Measurements from ENCODE around the gene RRP9. TPM values are rescaled to one million over a fixed set of nuclear protein-coding genes. Genes with fewer than 3 reads are reported as not detected.

Gene RRP9
- total RNA-seq, 3 donors from 2014 or later = 164 to 224 (median 219) TPM

DNA sequence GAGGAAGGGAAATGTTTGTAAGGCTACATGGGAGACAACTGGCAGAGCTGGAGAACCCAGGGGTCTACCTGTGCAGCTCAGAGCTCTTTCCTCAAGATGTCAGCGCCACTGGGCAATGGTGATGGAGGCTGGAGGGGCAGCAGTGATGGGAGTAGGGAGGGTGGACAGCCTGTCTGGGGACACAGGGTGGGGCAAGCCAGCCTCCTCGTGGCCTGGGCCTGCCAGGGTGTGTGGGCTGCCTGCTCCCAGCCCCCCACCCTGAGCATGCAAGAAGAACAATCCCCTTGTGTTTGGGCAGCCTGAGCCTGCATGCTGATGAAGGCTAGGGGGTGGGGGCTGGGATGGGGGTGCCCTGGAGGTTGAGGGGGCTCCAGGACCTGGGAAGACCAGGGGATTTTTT lies 24.3 kb upstream of the RRP9 start:
- Mint-ChIP-seq H3K36me3 (ENCODE audit: insufficient read depth) (peaks cover 4% of the 10 kb centered on the region), H3K27me3 (ENCODE audit: low read depth) (no peaks in the 10 kb centered on the region), H3K4me3 (peak overlapping the region; percentile 81), H3K4me1 (ENCODE audit: low read depth) (peaks cover 10% of the 10 kb centered on the region), H3K9me3 (no peaks in the 10 kb centered on the region)
- ATAC-seq (no peak), DNase-seq (no peak)

DNA sequence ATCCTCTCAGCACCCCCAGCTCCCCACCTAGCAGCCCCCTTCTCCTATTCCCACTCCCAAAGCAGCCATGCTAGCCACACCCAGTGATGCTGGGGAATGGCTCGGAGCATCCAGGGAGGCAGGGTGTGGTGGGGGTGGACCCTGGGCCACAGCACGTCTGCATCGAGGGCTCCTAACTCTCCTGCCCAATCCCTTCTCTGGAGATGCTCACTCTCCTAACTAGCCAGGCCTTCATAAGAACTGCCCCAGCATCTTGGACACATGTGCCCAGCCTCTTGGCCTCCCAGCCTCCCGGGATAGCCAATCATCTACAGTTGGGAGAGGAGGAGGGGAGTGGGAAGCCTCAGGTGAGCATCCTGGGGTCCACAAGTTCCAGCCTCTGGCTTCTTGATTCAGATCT lies 22.8 kb upstream of the RRP9 start:
- Mint-ChIP-seq H3K9me3 (no peaks in the 10 kb centered on the region), H3K4me1 (ENCODE audit: low read depth) (peaks cover 9% of the 10 kb centered on the region)

DNA sequence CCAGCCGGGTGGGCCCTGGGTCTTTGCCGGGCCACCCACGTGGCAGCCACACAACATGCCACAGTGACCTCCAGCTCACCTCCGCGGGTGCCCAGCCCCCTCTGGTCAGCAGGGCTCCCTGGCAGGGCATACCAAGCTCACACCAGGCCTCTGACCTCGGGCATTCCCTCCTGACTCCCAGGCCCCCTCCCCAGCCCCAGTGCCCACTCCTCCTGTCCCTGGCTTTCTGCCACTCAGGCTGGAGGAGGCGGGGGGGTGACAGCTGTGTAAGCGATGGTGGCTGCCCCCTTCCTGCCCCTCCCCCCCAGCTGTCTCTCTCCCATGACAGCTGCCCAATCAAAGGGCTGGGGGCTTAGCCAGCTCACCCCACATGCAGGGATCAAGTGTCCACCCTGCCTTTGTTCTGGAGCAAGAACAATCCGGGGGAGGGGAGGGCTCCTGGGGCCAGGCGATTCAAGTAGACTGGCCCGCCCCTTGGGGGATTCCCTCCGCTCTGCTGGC lies 22.3 kb upstream of the RRP9 start:
- DNase-seq (no peak), ATAC-seq (no peak)
- Mint-ChIP-seq H3K27me3 (ENCODE audit: low read depth) (no peaks in the 10 kb centered on the region), H3K36me3 (ENCODE audit: insufficient read depth) (peaks cover 4% of the 10 kb centered on the region), H3K4me3 (no peak overlapping the region), H3K4me1 (ENCODE audit: low read depth) (peaks cover 7% of the 10 kb centered on the region), H3K9me3 (no peaks in the 10 kb centered on the region)

More for the DNA sequence above, 22.8 kb upstream of the RRP9 start:
- Mint-ChIP-seq H3K36me3 (ENCODE audit: insufficient read depth) (peaks cover 4% of the 10 kb centered on the region), H3K27me3 (ENCODE audit: low read depth) (no peaks in the 10 kb centered on the region), H3K4me3 (no peak overlapping the region)
- no peak for DNase-seq
- no peak for ATAC-seq

DNA sequence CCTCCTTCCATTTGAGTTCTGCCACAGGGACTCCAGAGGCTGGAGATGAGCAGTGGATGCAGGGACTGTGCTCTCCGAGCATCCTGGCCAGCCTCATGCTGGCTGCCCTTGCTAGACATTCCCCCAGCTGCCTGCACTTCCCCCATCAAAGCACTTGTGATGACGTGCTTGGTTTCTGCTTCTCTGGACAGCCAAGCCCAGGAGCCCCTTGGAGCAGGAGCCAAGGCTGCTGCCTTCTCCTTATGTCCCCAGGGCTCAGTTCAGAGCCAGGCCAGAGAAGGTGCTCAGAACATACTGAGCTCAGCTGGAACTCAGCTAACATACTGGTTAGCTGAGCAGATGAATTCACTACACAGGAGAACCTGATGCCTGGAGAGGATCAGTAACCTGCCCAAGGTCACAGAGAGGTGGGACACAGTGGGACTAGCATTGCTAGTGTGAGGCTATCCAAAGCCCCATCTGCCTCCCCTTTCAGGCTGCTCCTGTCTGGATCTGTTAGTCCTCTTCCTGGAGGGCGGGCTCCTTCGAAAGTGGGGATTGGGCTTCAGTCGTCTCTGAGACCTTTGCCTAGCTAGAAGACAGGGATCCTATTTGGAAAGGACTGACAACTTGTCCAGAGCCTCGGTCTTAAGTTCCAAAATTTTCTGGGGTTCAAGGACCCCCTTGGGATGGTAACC lies 21.3 kb upstream of the RRP9 start:
- H3K36me3 Mint-ChIP-seq (ENCODE audit: insufficient read depth) = peaks cover 7% of the 10 kb centered on the region
- no peaks in the 10 kb centered on the region for H3K27me3 Mint-ChIP-seq (ENCODE audit: low read depth)
- H3K4me3 Mint-ChIP-seq = no peak overlapping the region
- no peak for DNase-seq
- H3K9me3 Mint-ChIP-seq = no peaks in the 10 kb centered on the region
- peaks cover 6% of the 10 kb centered on the region for H3K4me1 Mint-ChIP-seq (ENCODE audit: low read depth)
- no peak for ATAC-seq

DNA sequence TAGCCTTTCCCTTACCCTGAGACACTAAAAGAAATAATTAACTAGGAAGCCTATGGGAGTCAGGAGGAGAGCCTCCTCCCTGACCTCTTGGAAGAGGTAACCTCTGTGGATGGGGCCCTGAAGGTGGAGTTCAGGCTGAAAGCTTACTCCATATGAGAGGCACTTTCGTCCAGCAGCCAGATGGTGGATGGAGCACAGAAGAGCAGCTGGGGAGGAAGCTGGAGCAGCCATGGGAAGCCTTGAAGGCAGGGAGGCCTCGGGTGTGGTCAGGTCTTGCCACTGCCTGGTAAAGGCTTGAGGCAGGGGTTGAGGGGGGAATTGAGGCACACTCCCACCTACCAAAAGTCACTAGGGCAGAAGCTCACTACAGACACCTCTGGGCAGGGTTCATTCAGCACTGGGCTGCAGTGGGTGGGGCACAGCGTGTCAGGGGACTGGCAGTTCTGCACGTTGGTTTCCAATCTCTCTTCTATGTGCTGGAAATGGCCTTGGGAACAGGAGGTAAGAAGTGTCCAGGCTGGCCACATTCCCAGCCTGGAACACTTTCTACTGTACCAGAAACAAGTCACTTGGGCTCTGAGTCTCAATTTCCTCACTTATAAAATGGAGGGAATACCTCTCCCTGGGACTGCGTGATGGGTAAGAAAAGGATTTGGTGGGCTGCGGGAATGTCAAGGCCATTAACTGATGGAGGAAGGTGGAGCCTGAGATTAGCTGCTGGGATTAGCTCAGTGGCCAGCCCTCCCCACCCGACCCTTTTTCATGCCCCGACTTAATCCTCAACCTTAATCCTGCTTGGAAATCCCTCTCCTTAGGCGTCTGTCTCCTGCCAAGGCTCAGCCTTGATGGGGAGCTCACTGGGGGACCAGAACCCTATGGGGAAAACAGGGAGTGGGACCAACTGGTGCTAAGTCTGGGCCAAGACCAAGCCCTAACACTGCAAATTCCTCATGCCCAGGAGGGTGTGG lies 20.2 kb upstream of the RRP9 start:
- peaks cover 6% of the 10 kb centered on the region for H3K4me1 Mint-ChIP-seq (ENCODE audit: low read depth)
- no peak overlapping the region for H3K4me3 Mint-ChIP-seq
- DNase-seq (no peak), ATAC-seq (no peak)
- peaks cover 7% of the 10 kb centered on the region for H3K36me3 Mint-ChIP-seq (ENCODE audit: insufficient read depth)
- peaks cover under 1% of the 10 kb centered on the region for H3K27me3 Mint-ChIP-seq (ENCODE audit: low read depth)
- H3K9me3 Mint-ChIP-seq = no peaks in the 10 kb centered on the region

DNA sequence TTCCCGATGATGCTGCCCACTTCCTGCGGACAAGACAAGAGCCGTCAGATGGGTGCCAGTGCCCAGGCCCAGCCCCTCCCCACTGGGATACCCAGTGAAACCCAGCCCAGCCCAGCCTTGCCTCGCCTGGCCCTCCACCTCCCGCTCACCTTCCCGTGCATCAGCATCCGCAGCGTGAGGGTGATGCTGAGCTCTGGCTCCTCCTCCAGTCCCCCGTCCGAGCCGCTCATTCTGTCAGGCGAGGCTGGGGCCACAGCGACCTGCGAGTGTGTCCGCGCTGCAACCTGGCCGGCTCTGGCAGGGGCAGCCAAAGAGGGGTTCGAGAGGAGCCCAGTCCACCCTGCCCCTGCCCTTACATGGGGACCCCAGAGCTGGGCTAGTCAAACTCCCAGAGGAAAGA lies 19.3 kb upstream of the RRP9 start:
- DNase-seq (no peak), ATAC-seq (no peak)
- Mint-ChIP-seq H3K36me3 (ENCODE audit: insufficient read depth) (peaks cover 7% of the 10 kb centered on the region), H3K9me3 (no peaks in the 10 kb centered on the region), H3K27me3 (ENCODE audit: low read depth) (peaks cover 6% of the 10 kb centered on the region), H3K4me3 (no peak overlapping the region), H3K4me1 (ENCODE audit: low read depth) (peaks cover 8% of the 10 kb centered on the region)

DNA sequence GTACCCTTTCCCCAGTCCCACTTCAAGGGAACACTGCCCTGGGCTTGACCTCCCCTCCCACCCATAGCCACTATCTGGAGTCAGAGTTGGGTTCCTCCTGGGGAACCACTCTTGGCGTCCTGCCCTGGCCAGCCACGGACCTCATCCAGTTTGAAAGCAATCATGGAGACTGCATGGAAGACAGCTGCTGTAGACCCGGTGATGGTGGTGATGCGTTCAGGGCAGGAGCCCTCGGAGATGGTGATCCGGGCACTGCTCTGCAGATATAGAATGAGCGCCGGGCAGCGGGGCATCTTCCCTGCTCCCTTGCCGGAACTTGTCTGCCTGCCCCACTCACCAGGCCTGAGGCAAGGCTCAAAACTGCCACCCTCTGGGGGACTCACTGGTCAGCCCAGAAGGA lies 18.7 kb upstream of the RRP9 start:
- Mint-ChIP-seq H3K4me1 (ENCODE audit: low read depth) (peaks cover 8% of the 10 kb centered on the region), H3K27me3 (ENCODE audit: low read depth) (peaks cover 6% of the 10 kb centered on the region), H3K36me3 (ENCODE audit: insufficient read depth) (peaks cover 7% of the 10 kb centered on the region), H3K9me3 (no peaks in the 10 kb centered on the region), H3K4me3 (no peak overlapping the region)
- DNase-seq (no peak), ATAC-seq (no peak)

DNA sequence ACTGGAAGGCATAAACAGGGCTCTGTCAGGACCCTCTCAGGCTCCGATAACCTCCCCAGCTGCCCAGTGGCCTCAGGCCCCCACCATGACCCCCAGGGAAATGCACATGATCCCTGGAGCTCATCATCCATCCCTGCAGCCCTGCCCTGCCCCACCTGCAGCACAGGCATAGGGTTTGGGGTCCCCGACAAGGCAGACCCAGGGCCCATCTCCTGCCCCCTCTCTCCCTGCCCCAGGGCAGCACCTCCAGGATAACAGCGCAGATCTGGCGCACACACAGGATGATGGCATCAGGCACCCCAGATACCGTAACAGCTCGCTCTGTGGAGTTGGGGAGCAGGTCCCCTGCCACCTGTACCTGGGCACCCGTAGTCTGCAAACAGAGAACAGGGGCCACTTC lies 17.9 kb upstream of the RRP9 start:
- Mint-ChIP-seq H3K4me1 (ENCODE audit: low read depth) (peaks cover 4% of the 10 kb centered on the region), H3K9me3 (no peaks in the 10 kb centered on the region), H3K27me3 (ENCODE audit: low read depth) (peaks cover 13% of the 10 kb centered on the region), H3K36me3 (ENCODE audit: insufficient read depth) (peaks cover 7% of the 10 kb centered on the region), H3K4me3 (no peak overlapping the region)
- ATAC-seq (no peak), DNase-seq (no peak)

DNA sequence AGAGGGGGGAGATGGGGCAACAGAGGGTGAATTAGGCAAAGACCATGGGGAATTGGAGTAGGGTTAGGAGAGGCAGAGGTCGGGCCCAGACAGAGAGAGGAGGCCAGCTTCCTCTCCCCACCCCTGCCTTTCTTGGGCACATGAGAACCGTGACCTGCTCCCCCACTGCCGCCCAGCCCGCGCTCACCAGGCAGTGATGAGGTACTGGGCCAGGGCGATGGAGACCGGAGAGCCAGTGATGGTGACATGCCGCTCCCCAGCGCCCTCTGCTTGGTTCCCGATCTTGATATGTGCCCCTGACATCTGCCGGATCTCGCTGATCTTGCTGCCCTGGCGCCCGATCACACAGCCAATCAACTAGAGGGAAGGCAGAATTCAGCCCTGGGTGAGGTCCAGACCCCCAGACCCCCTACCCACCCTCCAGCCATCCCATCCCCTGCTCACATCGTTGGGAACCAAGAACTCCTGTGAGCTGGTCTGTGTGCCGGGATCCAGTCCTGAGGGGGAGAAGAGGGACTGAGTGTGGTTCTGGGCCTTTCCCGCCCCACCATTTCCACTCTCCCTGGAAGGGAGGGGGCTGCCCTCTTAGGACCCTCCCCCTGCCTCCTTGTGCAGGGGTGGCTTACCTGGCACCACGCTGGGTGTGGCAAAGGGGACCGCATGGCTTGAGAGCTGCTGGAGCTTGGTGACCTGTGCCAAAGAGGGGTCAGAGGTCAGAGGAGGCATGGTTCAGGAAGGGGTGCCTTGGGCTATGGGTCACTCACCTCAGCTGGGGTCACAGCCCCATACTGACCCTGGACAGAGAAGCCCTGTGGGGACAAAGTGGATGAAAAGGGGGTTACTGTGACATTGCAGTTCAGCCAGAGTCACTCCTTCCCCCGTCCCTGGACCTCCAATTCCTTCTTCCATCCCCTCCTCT lies 17.2 kb upstream of the RRP9 start:
- ATAC-seq (no peak), DNase-seq (no peak)
- Mint-ChIP-seq H3K36me3 (ENCODE audit: insufficient read depth) (peaks cover 7% of the 10 kb centered on the region), H3K27me3 (ENCODE audit: low read depth) (peaks cover 20% of the 10 kb centered on the region), H3K9me3 (no peaks in the 10 kb centered on the region), H3K4me1 (ENCODE audit: low read depth) (peaks cover 4% of the 10 kb centered on the region), H3K4me3 (no peak overlapping the region)

DNA sequence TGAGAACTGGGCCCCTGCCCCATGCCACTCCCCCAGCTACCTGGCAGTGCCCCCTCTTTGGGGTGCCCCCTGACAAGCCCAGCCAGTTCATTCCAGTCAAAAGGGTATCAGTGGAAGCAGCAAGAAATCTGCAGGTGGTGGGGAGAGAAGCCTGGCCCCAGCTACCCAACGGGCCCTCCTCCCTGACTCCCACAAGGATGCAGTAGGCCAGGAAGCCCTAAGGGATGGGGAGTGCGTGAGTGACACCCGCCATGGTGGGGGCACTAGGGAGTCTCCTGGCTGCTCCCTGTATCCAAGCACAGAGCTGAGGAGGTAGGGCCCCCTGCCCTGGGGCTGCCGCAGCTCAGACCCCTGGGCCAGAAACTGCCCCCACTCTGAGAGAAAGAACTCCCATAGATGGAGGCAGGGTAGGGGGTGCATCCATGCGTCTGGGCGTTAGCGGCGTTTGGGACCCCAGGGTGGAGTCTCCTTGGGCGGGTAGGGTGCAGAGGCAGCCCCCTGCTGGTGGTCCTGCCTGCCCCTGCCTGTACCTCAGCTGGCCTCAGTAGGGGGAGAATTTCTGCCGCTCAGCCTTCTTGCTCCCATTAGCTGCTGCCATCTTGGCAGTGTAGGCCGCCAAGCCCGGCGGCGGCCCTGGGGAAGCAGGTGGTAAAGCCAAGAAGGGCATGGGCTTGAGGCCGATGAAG lies 16.0 kb upstream of the RRP9 start:
- peaks cover 7% of the 10 kb centered on the region for H3K36me3 Mint-ChIP-seq (ENCODE audit: insufficient read depth)

DNA sequence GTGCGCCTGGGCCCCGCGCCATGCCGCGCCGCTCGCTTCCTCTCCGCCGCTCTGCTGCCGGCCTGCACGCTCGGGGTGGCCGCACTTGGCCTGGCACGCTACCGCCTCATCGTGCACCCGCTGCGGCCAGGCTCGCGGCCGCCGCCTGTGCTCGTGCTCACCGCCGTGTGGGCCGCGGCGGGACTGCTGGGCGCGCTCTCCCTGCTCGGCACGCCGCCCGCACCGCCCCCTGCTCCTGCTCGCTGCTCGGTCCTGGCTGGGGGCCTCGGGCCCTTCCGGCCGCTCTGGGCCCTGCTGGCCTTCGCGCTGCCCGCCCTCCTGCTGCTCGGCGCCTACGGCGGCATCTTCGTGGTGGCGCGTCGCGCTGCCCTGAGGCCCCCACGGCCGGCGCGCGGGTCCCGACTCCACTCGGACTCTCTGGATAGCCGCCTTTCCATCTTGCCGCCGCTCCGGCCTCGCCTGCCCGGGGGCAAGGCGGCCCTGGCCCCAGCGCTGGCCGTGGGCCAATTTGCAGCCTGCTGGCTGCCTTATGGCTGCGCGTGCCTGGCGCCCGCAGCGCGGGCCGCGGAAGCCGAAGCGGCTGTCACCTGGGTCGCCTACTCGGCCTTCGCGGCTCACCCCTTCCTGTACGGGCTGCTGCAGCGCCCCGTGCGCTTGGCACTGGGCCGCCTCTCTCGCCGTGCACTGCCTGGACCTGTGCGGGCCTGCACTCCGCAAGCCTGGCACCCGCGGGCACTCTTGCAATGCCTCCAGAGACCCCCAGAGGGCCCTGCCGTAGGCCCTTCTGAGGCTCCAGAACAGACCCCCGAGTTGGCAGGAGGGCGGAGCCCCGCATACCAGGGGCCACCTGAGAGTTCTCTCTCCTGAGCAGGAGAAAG lies 14.4 kb upstream of the RRP9 start:
- Mint-ChIP-seq H3K4me1 (ENCODE audit: low read depth) (peaks cover 4% of the 10 kb centered on the region), H3K9me3 (no peaks in the 10 kb centered on the region), H3K4me3 (no peak overlapping the region), H3K27me3 (ENCODE audit: low read depth) (peaks cover 25% of the 10 kb centered on the region), H3K36me3 (ENCODE audit: insufficient read depth) (peaks cover 4% of the 10 kb centered on the region)
- ATAC-seq = peak; percentile 83
- no peak for DNase-seq

More for the DNA sequence above, 16.0 kb upstream of the RRP9 start:
- no peak for ATAC-seq
- DNase-seq = no peak
- H3K4me3 Mint-ChIP-seq = no peak overlapping the region
- H3K9me3 Mint-ChIP-seq = no peaks in the 10 kb centered on the region
- peaks cover 23% of the 10 kb centered on the region for H3K27me3 Mint-ChIP-seq (ENCODE audit: low read depth)
- H3K4me1 Mint-ChIP-seq (ENCODE audit: low read depth) = peaks cover 4% of the 10 kb centered on the region

DNA sequence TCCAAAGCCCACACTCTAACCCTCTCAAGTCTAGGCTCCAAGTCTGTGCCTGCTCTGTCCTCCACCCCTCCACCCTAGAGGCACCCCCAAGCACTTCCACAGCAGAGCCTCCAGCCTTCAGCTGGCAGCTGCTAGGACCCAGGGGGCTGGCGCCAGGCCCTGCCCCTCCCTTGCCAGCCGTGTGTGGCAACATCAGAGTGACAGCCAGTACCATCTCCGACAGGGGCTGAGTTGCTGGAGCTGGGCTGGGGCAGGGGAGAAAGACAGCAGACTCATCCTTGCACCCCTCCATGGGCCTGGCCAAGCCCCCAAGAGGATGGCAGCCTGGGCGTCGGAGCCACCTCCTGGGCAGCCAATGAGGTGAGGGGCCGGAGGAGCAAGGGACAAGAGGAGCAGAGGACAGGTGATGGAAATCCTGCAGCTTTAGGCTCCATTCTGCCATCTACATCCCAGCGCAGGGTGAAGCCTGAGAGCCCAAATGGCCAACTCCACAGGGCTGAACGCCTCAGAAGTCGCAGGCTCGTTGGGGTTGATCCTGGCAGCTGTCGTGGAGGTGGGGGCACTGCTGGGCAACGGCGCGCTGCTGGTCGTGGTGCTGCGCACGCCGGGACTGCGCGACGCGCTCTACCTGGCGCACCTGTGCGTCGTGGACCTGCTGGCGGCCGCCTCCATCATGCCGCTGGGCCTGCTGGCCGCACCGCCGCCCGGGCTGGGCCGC lies 13.6 kb upstream of the RRP9 start, which contains the start of gene GPR62:
TSS of gene GPR62 (plus strand) at position 207 of the 718 bp plus-strand sequence. CDS start at position 479, 272 bp downstream.
- Mint-ChIP-seq H3K4me3 (peak within 1 kb of the TSS; percentile 35), H3K4me1 (ENCODE audit: low read depth) (peaks cover 4% of the 10 kb centered on the region), H3K36me3 (ENCODE audit: insufficient read depth) (peaks cover 2% of the 10 kb centered on the region), H3K27me3 (ENCODE audit: low read depth) (peaks cover 25% of the 10 kb centered on the region), H3K9me3 (no peaks in the 10 kb centered on the region)
- DNase-seq (no peak), ATAC-seq (no peak)

Data from activated T-cell treated with anti-CD3 and anti-CD28 coated beads, Interleukin-2, amount 50 U/mL, for 4 hours (primary cell).